Middle frontal gyrus (tissue), 1 donor: ENCODE measurements around the gene DNAJC3.
"Not testable (repeated sequence)": the region's sequence is repeated elsewhere in the genome, so short reads cannot be mapped to it uniquely, and the experiment has no call there.

Experiments used
- DNase-seq: peaks from one replicate; pipeline ENCODE4 v3.0.0-alpha.2; 2015; ENCODE audit warnings: low spot score; ENCODE audit errors: extremely low spot score

DNAJC3 gene

GRCh38 chr13:95781016-95781415, 104.1 kb downstream of the DNAJC3 start:
- no peak for DNase-seq

- DNase-seq = not testable (repeated sequence)
Observed at GRCh38 chr13:95781940-95782339, 105.0 kb downstream of the DNAJC3 start.

GRCh38 chr13:95783747-95784146, 106.8 kb downstream of the DNAJC3 start:
- no peak for DNase-seq

- DNase-seq = no peak
Observed at GRCh38 chr13:95784161-95784899, 107.4 kb downstream of the DNAJC3 start.

- DNase-seq = no peak
Observed at GRCh38 chr13:95784900-95785290, 108.0 kb downstream of the DNAJC3 start.

GRCh38 chr13:95787356-95788099, 110.6 kb downstream of the DNAJC3 start:
- DNase-seq = no peak

GRCh38 chr13:95788100-95788463, 111.1 kb downstream of the DNAJC3 start:
- no peak for DNase-seq

GRCh38 chr13:95789315-95789714, 112.4 kb downstream of the DNAJC3 start:
- not testable (repeated sequence) for DNase-seq

GRCh38 chr13:95791084-95791722, 114.3 kb downstream of the DNAJC3 start:
- DNase-seq = no peak

- no peak for DNase-seq
Observed at GRCh38 chr13:95793018-95793555, 116.1 kb downstream of the DNAJC3 start.

GRCh38 chr13:95793781-95794180, 116.8 kb downstream of the DNAJC3 start:
- DNase-seq = no peak

GRCh38 chr13:95797016-95797415, 120.1 kb downstream of the DNAJC3 start:
- no peak for DNase-seq

- DNase-seq = no peak
Observed at GRCh38 chr13:95800436-95800835, 123.5 kb downstream of the DNAJC3 start.

- DNase-seq = no peak
Observed at GRCh38 chr13:95801825-95802224, 124.9 kb downstream of the DNAJC3 start.

- DNase-seq = no peak
Observed at GRCh38 chr13:95805921-95806320, 129.0 kb downstream of the DNAJC3 start.

GRCh38 chr13:95809429-95809828, 132.5 kb downstream of the DNAJC3 start:
- DNase-seq = no peak

GRCh38 chr13:95813139-95813538, 136.2 kb downstream of the DNAJC3 start:
- DNase-seq = no peak

- no peak for DNase-seq
Observed at GRCh38 chr13:95814495-95814894, 137.6 kb downstream of the DNAJC3 start.

GRCh38 chr13:95822303-95822702, 145.4 kb downstream of the DNAJC3 start:
- no peak for DNase-seq

GRCh38 chr13:95833126-95833525, 156.2 kb downstream of the DNAJC3 start:
- DNase-seq = no peak

- no peak for DNase-seq
Observed at GRCh38 chr13:95833719-95834118, 156.8 kb downstream of the DNAJC3 start.

- peak; percentile 40 for DNase-seq
Observed at GRCh38 chr13:95834134-95834765, 157.3 kb downstream of the DNAJC3 start.
